OCI-LY7 (cell line): ENCODE data around the gene BBS9.

Experiments
- CTCF ChIP-seq: fragments of 200-600 bp; sonication (generic); conservative IDR thresholded peaks from 2 replicates; pipeline ENCODE4 v1.5.1; 2014; ENCODE audit warnings: mild to moderate bottlenecking, antibody characterized with exemption, low read length, moderate library complexity, mixed read lengths
- EZH2phosphoT487 ChIP-seq: fragments of 200-600 bp; sonication (generic); IDR thresholded peaks from 2 replicates; pipeline ENCODE4 v1.6.1; 2018; ENCODE audit warnings: low read depth, borderline replicate concordance, mild to moderate bottlenecking, mixed run types, antibody characterized with exemption, low read length, moderate library complexity, mixed read lengths

GRCh38 chr7:33411020-33411419, 281.7 kb downstream of the BBS9 start:
- no peak for TF ChIP-seq CTCF
- TF ChIP-seq EZH2phosphoT487: no peak
